NB4 (cell line): ENCODE measurements around the gene RAC3.

Source experiments
- POLR2A ChIP-seq: IDR thresholded peaks from 2 replicates; pipeline ENCODE4 v1.6.1; 2011; ENCODE audit warnings: mild to moderate bottlenecking; ENCODE audit not compliant: insufficient read length; ENCODE audit errors: extremely low read depth
- TF ChIP-seq, protein P1 (sequence below): IDR thresholded peaks from one replicate; pipeline ENCODE4 v1.5.1; 2012; ENCODE audit warnings: low read depth, low read length

DNA sequence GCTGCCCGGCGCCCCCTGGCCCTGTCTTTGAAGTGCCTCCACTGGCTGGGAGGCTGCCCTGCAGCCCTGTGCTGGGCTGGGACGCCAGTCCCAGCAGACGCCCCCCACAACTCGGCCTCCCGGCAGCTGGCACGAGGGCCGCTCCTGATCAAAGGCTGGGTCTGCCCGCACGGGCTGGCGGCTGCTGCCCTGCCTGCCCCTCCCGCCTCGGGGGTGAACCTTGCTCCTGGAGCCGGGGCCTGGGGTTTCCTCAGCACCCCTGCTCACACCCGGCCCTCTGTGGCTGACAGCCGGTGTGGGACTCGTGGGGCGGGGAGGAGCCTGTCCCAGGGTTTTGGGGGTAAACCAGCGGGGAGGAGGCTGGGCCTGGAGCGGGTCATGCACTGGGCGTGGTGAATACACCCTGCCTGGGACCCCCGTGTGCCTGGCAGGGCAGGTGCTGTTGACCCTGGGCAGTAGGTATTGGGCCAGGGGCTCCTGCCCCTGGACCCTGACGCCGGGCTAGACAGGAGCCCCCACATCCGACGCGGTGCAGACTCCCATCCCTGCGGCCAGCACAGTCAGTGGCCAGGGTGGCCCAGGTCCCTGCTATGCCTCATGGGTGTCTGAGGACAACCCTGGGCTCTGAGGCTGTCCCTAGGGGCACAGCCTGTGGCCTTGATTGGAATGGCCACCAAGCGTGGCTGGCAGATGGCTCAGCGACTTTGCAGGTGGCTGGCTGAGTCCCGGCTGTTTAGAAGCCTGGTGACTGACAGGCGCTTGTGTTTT is 30.5 kb upstream of the RAC3 start:
- TF ChIP-seq, protein P1, sequence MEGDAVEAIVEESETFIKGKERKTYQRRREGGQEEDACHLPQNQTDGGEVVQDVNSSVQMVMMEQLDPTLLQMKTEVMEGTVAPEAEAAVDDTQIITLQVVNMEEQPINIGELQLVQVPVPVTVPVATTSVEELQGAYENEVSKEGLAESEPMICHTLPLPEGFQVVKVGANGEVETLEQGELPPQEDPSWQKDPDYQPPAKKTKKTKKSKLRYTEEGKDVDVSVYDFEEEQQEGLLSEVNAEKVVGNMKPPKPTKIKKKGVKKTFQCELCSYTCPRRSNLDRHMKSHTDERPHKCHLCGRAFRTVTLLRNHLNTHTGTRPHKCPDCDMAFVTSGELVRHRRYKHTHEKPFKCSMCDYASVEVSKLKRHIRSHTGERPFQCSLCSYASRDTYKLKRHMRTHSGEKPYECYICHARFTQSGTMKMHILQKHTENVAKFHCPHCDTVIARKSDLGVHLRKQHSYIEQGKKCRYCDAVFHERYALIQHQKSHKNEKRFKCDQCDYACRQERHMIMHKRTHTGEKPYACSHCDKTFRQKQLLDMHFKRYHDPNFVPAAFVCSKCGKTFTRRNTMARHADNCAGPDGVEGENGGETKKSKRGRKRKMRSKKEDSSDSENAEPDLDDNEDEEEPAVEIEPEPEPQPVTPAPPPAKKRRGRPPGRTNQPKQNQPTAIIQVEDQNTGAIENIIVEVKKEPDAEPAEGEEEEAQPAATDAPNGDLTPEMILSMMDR, result no peak
- TF ChIP-seq POLR2A, result no peak
